ENCODE results near the gene SAMM50.

SAMM50 gene

GRCh38 chr22:43974028-43974545, 18.8 kb downstream of the SAMM50 start:
- TF ChIP-seq, protein P1, sequence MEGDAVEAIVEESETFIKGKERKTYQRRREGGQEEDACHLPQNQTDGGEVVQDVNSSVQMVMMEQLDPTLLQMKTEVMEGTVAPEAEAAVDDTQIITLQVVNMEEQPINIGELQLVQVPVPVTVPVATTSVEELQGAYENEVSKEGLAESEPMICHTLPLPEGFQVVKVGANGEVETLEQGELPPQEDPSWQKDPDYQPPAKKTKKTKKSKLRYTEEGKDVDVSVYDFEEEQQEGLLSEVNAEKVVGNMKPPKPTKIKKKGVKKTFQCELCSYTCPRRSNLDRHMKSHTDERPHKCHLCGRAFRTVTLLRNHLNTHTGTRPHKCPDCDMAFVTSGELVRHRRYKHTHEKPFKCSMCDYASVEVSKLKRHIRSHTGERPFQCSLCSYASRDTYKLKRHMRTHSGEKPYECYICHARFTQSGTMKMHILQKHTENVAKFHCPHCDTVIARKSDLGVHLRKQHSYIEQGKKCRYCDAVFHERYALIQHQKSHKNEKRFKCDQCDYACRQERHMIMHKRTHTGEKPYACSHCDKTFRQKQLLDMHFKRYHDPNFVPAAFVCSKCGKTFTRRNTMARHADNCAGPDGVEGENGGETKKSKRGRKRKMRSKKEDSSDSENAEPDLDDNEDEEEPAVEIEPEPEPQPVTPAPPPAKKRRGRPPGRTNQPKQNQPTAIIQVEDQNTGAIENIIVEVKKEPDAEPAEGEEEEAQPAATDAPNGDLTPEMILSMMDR (IDR thresholded peaks at IDR 0.05) = no peak
- Histone ChIP-seq H3K36me3 (peaks cover 89% of the 10 kb centered on the region), H3K4me3 (ENCODE audit: low read depth in 1 of 2, low read length in 1 of 2) (no peak overlapping the region), H3K9me3 (no peaks in the 10 kb centered on the region), H3K4me1 (ENCODE audit: control insufficient read depth in 1 of 2, insufficient read depth in 1 of 2, low read depth in 1 of 2, low read length in 1 of 2) (no peaks in the 10 kb centered on the region), H3K27me3 (no peaks in the 10 kb centered on the region), H3K27ac (no peak overlapping the region)

DNA sequence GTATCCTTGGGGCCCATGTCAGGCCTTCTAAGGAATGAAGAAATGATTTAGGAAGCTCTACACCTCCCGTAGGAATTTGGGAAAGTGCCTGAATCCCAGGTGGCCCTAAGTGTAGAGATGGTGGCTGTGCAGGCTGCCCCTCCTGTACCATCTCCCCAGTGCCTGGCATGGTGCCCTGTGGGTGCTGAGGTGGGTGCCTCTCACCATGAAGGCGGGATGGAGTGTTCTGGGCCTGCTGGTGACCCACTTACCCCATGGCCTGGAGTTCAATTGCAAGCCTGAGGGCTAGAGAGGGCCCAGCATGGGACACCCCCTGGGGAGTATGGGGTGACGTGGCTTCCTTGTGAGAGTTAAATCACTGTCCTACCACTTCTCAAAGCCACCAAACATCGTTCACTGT, 19.8 kb downstream of the SAMM50 start:
- H3K9me3 ChIP-seq = no peaks in the 10 kb centered on the region
- TF ChIP-seq, protein P1 (IDR thresholded peaks at IDR 0.05) = no peak
- H3K4me1 ChIP-seq (ENCODE audit: control insufficient read depth in 1 of 2, insufficient read depth in 1 of 2, low read depth in 1 of 2, low read length in 1 of 2) = no peaks in the 10 kb centered on the region
- H3K27ac ChIP-seq = no peak overlapping the region
- H3K27me3 ChIP-seq = no peaks in the 10 kb centered on the region
- H3K4me3 ChIP-seq (ENCODE audit: low read depth in 1 of 2, low read length in 1 of 2) = no peak overlapping the region
- H3K36me3 ChIP-seq = peaks cover 91% of the 10 kb centered on the region

DNA sequence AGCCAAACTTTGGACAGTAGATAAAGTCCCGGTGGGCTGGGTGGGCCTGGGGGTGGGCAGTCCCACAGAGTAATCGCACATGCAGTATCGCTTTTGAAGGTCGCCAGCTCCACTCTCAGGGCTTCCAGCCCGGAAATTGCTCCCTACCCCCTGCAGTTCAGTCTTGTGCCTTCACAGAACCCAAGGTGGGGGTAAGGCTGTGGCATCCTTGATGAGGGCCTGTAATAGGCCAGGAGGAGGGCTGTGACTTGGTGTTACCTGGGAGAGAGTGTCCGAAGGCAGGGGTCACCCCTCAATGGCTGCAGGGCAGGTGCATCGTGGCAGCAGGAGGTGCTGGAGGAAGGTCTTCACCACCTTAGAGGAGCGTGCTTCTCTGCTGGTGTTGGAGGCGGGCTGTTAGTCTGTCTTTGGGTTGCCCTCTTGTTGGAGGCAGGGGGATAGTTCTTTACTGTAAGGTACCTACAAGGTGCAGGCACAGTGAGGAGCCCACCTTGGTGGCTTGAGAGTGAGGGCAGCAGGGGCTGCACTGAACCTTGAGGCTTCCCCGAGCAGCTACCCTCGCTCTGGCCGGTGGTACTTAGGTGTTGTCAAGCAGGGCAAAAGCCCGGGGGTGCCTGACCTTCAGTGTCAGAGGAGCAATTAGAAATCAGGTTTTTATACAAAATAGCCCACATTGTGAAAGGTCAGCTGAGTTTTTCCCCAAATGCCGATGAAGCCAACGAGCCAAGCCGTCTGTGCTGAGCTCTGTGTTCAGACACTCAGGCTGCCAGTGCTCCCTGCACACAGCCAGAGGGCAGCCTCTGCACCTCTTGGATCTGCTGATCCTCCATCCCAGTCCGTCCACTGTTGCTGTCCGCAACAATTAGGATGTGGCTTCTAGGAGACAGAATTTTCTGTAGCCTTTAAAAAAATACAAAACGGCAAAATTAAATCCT, 21.9 kb downstream of the SAMM50 start:
- H3K27ac ChIP-seq = no peak overlapping the region
- H3K36me3 ChIP-seq = peaks cover 96% of the 10 kb centered on the region
- H3K4me1 ChIP-seq (ENCODE audit: control insufficient read depth in 1 of 2, insufficient read depth in 1 of 2, low read depth in 1 of 2, low read length in 1 of 2) = no peaks in the 10 kb centered on the region
- no peak overlapping the region for H3K4me3 ChIP-seq (ENCODE audit: low read depth in 1 of 2, low read length in 1 of 2)
- TF ChIP-seq, protein P1 (IDR thresholded peaks at IDR 0.05) = no peak
- H3K9me3 ChIP-seq = no peaks in the 10 kb centered on the region
- no peaks in the 10 kb centered on the region for H3K27me3 ChIP-seq

GRCh38 chr22:43978558-43978957, 23.3 kb downstream of the SAMM50 start:
- Histone ChIP-seq H3K9me3 (no peaks in the 10 kb centered on the region), H3K27ac (no peak overlapping the region), H3K4me1 (ENCODE audit: control insufficient read depth in 1 of 2, insufficient read depth in 1 of 2, low read depth in 1 of 2, low read length in 1 of 2) (no peaks in the 10 kb centered on the region), H3K36me3 (peaks cover 94% of the 10 kb centered on the region), H3K4me3 (ENCODE audit: low read depth in 1 of 2, low read length in 1 of 2) (no peak overlapping the region), H3K27me3 (no peaks in the 10 kb centered on the region)
- TF ChIP-seq, protein P1 (IDR thresholded peaks at IDR 0.05) = no peak

DNA sequence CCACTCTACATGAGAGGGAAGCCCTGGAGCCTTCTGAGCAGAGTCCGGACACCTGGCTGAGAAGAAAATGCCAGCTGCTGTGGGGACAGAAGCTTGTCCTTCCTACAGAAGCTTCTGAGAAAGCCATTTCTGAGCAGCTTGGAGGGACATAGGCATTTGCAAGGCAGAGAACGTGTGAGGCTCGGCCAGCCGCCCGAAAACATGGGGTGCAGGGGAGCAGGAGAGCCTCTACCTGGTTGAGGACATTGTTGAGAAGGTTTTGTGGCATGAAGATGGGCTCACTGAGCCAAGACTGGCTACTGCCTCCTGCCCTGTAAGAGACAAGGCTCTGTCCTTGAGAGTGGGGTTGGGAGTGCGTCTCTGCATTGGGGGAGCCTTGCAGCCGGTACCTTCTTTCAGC, 25.3 kb downstream of the SAMM50 start:
- Histone ChIP-seq H3K36me3 (peaks cover 94% of the 10 kb centered on the region), H3K4me1 (ENCODE audit: control insufficient read depth in 1 of 2, insufficient read depth in 1 of 2, low read depth in 1 of 2, low read length in 1 of 2) (no peaks in the 10 kb centered on the region), H3K4me3 (ENCODE audit: low read depth in 1 of 2, low read length in 1 of 2) (no peak overlapping the region), H3K27me3 (no peaks in the 10 kb centered on the region), H3K9me3 (no peaks in the 10 kb centered on the region), H3K27ac (no peak overlapping the region)
- TF ChIP-seq, protein P1 (IDR thresholded peaks at IDR 0.05) = no peak

Measured in neutrophil (primary cell).